ENCODE data around the gene RPTOR. TPM values are rescaled to one million over a fixed set of nuclear protein-coding genes. Genes with fewer than 3 reads are reported as not detected.

Gene RPTOR
- total and polyA plus RNA-seq, 2 donors (not counting 3 experiments of a cell fraction or from before 2014, with no cell fraction given) = 10.7 to 41.8 TPM

DNA sequence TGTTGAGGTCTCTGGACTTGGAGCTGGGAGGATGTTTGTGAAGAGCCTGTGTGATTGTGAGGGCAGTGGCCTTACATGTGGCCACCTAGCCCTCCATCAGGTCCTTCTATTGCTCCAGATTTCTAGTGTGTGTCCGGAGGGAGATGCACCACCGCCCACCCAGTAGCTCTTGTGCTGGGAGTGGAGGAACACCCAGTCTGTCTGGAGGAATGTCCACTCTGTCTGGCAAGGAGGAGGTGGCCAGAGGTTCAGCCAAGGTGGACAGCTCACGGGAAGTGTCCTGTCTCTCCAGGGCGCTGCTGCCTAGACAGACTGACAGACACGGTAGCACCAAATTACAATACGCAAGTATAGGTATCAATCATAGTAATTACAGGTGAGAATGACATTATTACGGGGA is 10.6 kb downstream of the RPTOR start:
- Histone ChIP-seq H3K27me3 (ENCODE audit: control insufficient read depth in 2 of 2, insufficient read depth in 2 of 2, low read length in 2 of 2) (no peaks in the 10 kb centered on the region), H3K9ac (replicated peaks; ENCODE audit: extremely low read depth, insufficient read depth, low read length) (no peak overlapping the region), H2AFZ (ENCODE audit: low read depth, low read length) (no peak overlapping the region), H3K79me2 (ENCODE audit: control insufficient read depth, insufficient read depth, low read length) (peaks cover 61% of the 10 kb centered on the region), H3K4me3 (replicated peaks in 1 of 3; ENCODE audit: insufficient read depth in 1 of 3, low read depth in 1 of 3, low read length in 3 of 3) (no peak overlapping the region), H3K4me2 (ENCODE audit: insufficient read depth, low read length) (no peak overlapping the region), H3K36me3 (ENCODE audit: control insufficient read depth in 2 of 2, extremely low read depth in 1 of 2, insufficient read depth in 2 of 2, low read length in 2 of 2) (peaks cover 0 to 5% of the 10 kb centered on the region in 2 experiments), H3K9me1 (replicated peaks; ENCODE audit: control insufficient read depth, extremely low read depth, insufficient read depth, low read length) (no peaks in the 10 kb centered on the region), H3K9me3 (replicated peaks; ENCODE audit: control insufficient read depth, insufficient read depth, low read length) (no peaks in the 10 kb centered on the region), H3K27ac (ENCODE audit: insufficient read depth, low read depth, low read length) (no peak overlapping the region), H3K4me1 (ENCODE audit: control insufficient read depth, extremely low read depth, insufficient read depth, low read length) (no peaks in the 10 kb centered on the region), H4K20me1 (replicated peaks; ENCODE audit: control insufficient read depth, extremely low read depth, insufficient read depth, low read length) (no peaks in the 10 kb centered on the region)
- DNase-seq (ENCODE audit: low read depth, low spot score) (no peak), FAIRE-seq (no peak)
- BruUV-seq (replicated peaks) = no TSS peak
- dilution Hi-C loops (cut with MboI; ENCODE audit: extremely low pct_ligation_motif_present, low sequenced_read_pairs) (no loop called here), intact Hi-C loops (cut with micrococcal nuclease) (no loop called here)
- ChIA-PET CTCF (interaction anchor here (1.0 to 1.3 kb wide), 2 partner anchors 20 to 344 kb away, joined by 3 to 4 read pairs; no protein-coding TSS in a partner anchor), POLR2A (no interaction called here)
- TF ChIP-seq MYC (IDR thresholded peaks at IDR 0.05; ENCODE audit: low read depth, low read length) (no peak), POLR2A (IDR thresholded peaks at IDR 0.05; ENCODE audit: low read depth, low read length) (no peak), POLR2AphosphoS5 (IDR thresholded peaks at IDR 0.05; ENCODE audit: insufficient read depth, low read depth, low read length) (no peak), FOS (IDR thresholded peaks at IDR 0.05; ENCODE audit: borderline replicate concordance, insufficient read depth, low read length) (no peak), EZH2 (IDR thresholded peaks at IDR 0.05; ENCODE audit: borderline replicate concordance, low read depth, low read length, severe bottlenecking) (no peak), GATA2 (IDR thresholded peaks at IDR 0.05; ENCODE audit: insufficient read depth, insufficient read length, low read depth, low read length) (no peak)
- TF ChIP-seq, protein P1, sequence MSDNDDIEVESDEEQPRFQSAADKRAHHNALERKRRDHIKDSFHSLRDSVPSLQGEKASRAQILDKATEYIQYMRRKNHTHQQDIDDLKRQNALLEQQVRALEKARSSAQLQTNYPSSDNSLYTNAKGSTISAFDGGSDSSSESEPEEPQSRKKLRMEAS (IDR thresholded peaks at IDR 0.05; ENCODE audit: insufficient read depth, insufficient read length) = no peak

DNA sequence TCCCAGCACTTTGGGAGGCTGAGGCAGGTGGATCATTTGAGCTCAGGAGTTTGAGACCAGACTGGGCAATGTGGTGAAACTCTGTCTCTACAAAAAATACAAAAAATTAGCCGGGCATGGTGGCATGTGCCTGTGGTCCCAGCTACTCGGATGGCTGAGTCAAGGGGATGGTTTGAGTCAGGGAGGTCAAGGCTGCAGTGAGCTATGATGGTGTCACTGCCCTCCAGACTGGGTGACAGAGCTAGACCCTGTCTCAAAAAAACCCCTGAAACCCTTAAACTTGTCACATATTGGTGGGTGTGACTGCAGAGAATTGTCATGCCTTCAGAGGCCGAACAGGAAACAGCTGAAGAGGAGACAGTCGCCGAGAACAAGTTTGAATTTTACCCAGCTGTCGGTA is 13.4 kb downstream of the RPTOR start:
- Histone ChIP-seq H3K36me3 (ENCODE audit: control insufficient read depth in 2 of 2, extremely low read depth in 1 of 2, insufficient read depth in 2 of 2, low read length in 2 of 2) (peaks cover 0 to 5% of the 10 kb centered on the region in 2 experiments), H3K4me1 (ENCODE audit: control insufficient read depth, extremely low read depth, insufficient read depth, low read length) (no peaks in the 10 kb centered on the region), H3K9ac (replicated peaks; ENCODE audit: extremely low read depth, insufficient read depth, low read length) (no peak overlapping the region), H3K27me3 (ENCODE audit: control insufficient read depth in 2 of 2, insufficient read depth in 2 of 2, low read length in 2 of 2) (no peaks in the 10 kb centered on the region), H3K27ac (ENCODE audit: insufficient read depth, low read depth, low read length) (no peak overlapping the region), H4K20me1 (replicated peaks; ENCODE audit: control insufficient read depth, extremely low read depth, insufficient read depth, low read length) (no peaks in the 10 kb centered on the region), H3K79me2 (ENCODE audit: control insufficient read depth, insufficient read depth, low read length) (peaks cover 49% of the 10 kb centered on the region), H3K4me2 (ENCODE audit: insufficient read depth, low read length) (no peak overlapping the region), H3K4me3 (replicated peaks in 1 of 3; ENCODE audit: insufficient read depth in 1 of 3, low read depth in 1 of 3, low read length in 3 of 3) (no peak overlapping the region), H3K9me3 (replicated peaks; ENCODE audit: control insufficient read depth, insufficient read depth, low read length) (no peaks in the 10 kb centered on the region), H2AFZ (ENCODE audit: low read depth, low read length) (no peak overlapping the region), H3K9me1 (replicated peaks; ENCODE audit: control insufficient read depth, extremely low read depth, insufficient read depth, low read length) (no peaks in the 10 kb centered on the region)
- DNase-seq (ENCODE audit: low read depth, low spot score) = no peak
- FAIRE-seq = no peak
- dilution Hi-C loops (cut with MboI; ENCODE audit: extremely low pct_ligation_motif_present, low sequenced_read_pairs) = no loop called here
- intact Hi-C loops (cut with micrococcal nuclease) = no loop called here
- BruUV-seq (replicated peaks) = no TSS peak
- TF ChIP-seq FOS (IDR thresholded peaks at IDR 0.05; ENCODE audit: borderline replicate concordance, insufficient read depth, low read length) = no peak
- no peak for TF ChIP-seq POLR2AphosphoS5 (IDR thresholded peaks at IDR 0.05; ENCODE audit: insufficient read depth, low read depth, low read length)
- TF ChIP-seq, protein P2, sequence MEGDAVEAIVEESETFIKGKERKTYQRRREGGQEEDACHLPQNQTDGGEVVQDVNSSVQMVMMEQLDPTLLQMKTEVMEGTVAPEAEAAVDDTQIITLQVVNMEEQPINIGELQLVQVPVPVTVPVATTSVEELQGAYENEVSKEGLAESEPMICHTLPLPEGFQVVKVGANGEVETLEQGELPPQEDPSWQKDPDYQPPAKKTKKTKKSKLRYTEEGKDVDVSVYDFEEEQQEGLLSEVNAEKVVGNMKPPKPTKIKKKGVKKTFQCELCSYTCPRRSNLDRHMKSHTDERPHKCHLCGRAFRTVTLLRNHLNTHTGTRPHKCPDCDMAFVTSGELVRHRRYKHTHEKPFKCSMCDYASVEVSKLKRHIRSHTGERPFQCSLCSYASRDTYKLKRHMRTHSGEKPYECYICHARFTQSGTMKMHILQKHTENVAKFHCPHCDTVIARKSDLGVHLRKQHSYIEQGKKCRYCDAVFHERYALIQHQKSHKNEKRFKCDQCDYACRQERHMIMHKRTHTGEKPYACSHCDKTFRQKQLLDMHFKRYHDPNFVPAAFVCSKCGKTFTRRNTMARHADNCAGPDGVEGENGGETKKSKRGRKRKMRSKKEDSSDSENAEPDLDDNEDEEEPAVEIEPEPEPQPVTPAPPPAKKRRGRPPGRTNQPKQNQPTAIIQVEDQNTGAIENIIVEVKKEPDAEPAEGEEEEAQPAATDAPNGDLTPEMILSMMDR (IDR thresholded peaks at IDR 0.05; ENCODE audit: extremely low read depth in 1 of 2, insufficient read depth in 1 of 2, low read depth in 1 of 2, low read length in 2 of 2) = no peak
- TF ChIP-seq, protein P1 (IDR thresholded peaks at IDR 0.05; ENCODE audit: insufficient read depth, insufficient read length) = no peak
- no peak for TF ChIP-seq POLR2A (IDR thresholded peaks at IDR 0.05; ENCODE audit: low read depth, low read length)
- TF ChIP-seq MYC (IDR thresholded peaks at IDR 0.05; ENCODE audit: low read depth, low read length) = no peak
- TF ChIP-seq EZH2 (IDR thresholded peaks at IDR 0.05; ENCODE audit: borderline replicate concordance, low read depth, low read length, severe bottlenecking) = no peak
- TF ChIP-seq GATA2 (IDR thresholded peaks at IDR 0.05; ENCODE audit: insufficient read depth, insufficient read length, low read depth, low read length) = no peak
- no peak for TF ChIP-seq JUN (IDR thresholded peaks at IDR 0.05; ENCODE audit: borderline replicate concordance, insufficient read depth, insufficient read length, low read depth)
- POLR2A ChIA-PET = no interaction called here
- CTCF ChIA-PET = interaction anchor here (1.4 kb wide), 1 partner anchor 18 kb away, joined by 4 read pairs; no protein-coding TSS in a partner anchor

Data from endothelial cell of umbilical vein (primary cell).